Measurements from ENCODE around the gene HES7. TPM values are rescaled to one million over a fixed set of nuclear protein-coding genes. Genes with fewer than 3 reads are reported as not detected.

Gene HES7
- total and polyA plus RNA-seq, 9 of the 15 experiments (the other 6 are each of a cell fraction or from before 2014, with no cell fraction given) = 0.03 to 1.7 (median 0.14) TPM; not detected in 1

DNA sequence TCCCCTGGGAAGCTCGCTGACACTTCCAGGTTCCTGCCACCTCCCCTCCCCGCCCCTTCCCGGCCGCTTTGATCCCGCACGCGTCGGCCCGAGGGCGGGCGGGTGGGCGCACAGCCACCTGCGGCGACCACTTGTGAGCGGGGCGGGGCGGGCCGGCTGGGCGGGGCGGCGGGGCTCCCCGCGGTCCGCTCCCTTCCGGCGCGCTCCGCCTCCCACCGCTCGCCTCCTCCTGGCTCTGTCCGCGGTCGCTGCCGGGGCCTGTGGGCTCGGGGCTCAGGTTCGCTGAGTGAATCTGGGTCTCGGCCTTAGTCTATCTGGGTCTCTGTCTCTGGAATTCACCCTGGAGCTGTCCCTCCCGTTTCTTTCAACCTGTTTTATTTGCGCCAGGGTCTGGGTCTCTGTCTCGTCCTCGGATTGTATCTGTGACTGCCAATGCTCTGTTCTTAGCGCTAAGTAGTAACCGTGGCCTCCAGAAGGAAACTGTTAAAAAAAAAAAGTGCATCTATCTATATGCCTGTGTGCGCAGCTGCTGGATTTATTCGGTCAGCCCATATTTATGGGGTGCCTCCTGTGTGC, 2.7 kb upstream of the HES7 start (continued):
- TF ChIP-seq, protein P1, sequence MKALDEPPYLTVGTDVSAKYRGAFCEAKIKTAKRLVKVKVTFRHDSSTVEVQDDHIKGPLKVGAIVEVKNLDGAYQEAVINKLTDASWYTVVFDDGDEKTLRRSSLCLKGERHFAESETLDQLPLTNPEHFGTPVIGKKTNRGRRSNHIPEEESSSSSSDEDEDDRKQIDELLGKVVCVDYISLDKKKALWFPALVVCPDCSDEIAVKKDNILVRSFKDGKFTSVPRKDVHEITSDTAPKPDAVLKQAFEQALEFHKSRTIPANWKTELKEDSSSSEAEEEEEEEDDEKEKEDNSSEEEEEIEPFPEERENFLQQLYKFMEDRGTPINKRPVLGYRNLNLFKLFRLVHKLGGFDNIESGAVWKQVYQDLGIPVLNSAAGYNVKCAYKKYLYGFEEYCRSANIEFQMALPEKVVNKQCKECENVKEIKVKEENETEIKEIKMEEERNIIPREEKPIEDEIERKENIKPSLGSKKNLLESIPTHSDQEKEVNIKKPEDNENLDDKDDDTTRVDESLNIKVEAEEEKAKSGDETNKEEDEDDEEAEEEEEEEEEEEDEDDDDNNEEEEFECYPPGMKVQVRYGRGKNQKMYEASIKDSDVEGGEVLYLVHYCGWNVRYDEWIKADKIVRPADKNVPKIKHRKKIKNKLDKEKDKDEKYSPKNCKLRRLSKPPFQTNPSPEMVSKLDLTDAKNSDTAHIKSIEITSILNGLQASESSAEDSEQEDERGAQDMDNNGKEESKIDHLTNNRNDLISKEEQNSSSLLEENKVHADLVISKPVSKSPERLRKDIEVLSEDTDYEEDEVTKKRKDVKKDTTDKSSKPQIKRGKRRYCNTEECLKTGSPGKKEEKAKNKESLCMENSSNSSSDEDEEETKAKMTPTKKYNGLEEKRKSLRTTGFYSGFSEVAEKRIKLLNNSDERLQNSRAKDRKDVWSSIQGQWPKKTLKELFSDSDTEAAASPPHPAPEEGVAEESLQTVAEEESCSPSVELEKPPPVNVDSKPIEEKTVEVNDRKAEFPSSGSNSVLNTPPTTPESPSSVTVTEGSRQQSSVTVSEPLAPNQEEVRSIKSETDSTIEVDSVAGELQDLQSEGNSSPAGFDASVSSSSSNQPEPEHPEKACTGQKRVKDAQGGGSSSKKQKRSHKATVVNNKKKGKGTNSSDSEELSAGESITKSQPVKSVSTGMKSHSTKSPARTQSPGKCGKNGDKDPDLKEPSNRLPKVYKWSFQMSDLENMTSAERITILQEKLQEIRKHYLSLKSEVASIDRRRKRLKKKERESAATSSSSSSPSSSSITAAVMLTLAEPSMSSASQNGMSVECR (CRISPR knock-in tag; IDR thresholded peaks at IDR 0.05) = peak; percentile 39; the same call in 1 of the 2 replicates
- TF ChIP-seq POLR2G (IDR thresholded peaks at IDR 0.05; ENCODE audit: low read depth, low read length) (peak; percentile 57), NRF1 (conservative IDR thresholded peaks at IDR 0.05 in 1 of 2, IDR thresholded peaks at IDR 0.05 in 1 of 2) (peak; percentile 67 to 73), RBFOX2 (IDR thresholded peaks at IDR 0.05; ENCODE audit: low read depth, low read length) (peak; percentile 43; the same call in 1 of the 2 replicates), ZNF384 (IDR thresholded peaks at IDR 0.05; ENCODE audit: low read depth, low read length) (peak; percentile 69), CXXC5 (CRISPR knock-in tag; IDR thresholded peaks at IDR 0.05) (peak; percentile 33; the same call in 1 of the 2 replicates)
- TF ChIP-seq, protein P2, sequence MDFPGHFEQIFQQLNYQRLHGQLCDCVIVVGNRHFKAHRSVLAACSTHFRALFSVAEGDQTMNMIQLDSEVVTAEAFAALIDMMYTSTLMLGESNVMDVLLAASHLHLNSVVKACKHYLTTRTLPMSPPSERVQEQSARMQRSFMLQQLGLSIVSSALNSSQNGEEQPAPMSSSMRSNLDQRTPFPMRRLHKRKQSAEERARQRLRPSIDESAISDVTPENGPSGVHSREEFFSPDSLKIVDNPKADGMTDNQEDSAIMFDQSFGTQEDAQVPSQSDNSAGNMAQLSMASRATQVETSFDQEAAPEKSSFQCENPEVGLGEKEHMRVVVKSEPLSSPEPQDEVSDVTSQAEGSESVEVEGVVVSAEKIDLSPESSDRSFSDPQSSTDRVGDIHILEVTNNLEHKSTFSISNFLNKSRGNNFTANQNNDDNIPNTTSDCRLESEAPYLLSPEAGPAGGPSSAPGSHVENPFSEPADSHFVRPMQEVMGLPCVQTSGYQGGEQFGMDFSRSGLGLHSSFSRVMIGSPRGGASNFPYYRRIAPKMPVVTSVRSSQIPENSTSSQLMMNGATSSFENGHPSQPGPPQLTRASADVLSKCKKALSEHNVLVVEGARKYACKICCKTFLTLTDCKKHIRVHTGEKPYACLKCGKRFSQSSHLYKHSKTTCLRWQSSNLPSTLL (IDR thresholded peaks at IDR 0.05) = peak; percentile 98

Measured in K562 (cell line).